ENCODE data around the gene NLRP4.

Gene NLRP4

GRCh38 chr19:55855160-55855559 is 18.8 kb downstream of the NLRP4 start:
- no peak for TF ChIP-seq GATA2 (IDR thresholded peaks at IDR 0.05; ENCODE audit: low read depth, low read length)
- no peak for TF ChIP-seq GATA3 (IDR thresholded peaks at IDR 0.05; ENCODE audit: low read depth, low read length)

GRCh38 chr19:55857149-55857548 is 20.8 kb downstream of the NLRP4 start:
- TF ChIP-seq GATA2 (IDR thresholded peaks at IDR 0.05; ENCODE audit: low read depth, low read length) (no peak), GATA3 (IDR thresholded peaks at IDR 0.05; ENCODE audit: low read depth, low read length) (no peak)

- TF ChIP-seq GATA3 (IDR thresholded peaks at IDR 0.05; ENCODE audit: low read depth, low read length): no peak
These were observed 21.6 kb downstream of the NLRP4 start for GRCh38 chr19:55857974-55858373.

- TF ChIP-seq GATA3 (IDR thresholded peaks at IDR 0.05; ENCODE audit: low read depth, low read length) (no peak), GATA2 (IDR thresholded peaks at IDR 0.05; ENCODE audit: low read depth, low read length) (no peak)
These were observed 22.1 kb downstream of the NLRP4 start for GRCh38 chr19:55858401-55858800.

- TF ChIP-seq GATA3 (IDR thresholded peaks at IDR 0.05; ENCODE audit: low read depth, low read length) (no peak), GATA2 (IDR thresholded peaks at IDR 0.05; ENCODE audit: low read depth, low read length) (no peak)
These were observed 22.6 kb downstream of the NLRP4 start for GRCh38 chr19:55858969-55859368.

- TF ChIP-seq GATA3 (IDR thresholded peaks at IDR 0.05; ENCODE audit: low read depth, low read length): no peak
These were observed 30.2 kb downstream of the NLRP4 start for GRCh38 chr19:55866521-55866920.

- TF ChIP-seq GATA2 (IDR thresholded peaks at IDR 0.05; ENCODE audit: low read depth, low read length) (no peak), GATA3 (IDR thresholded peaks at IDR 0.05; ENCODE audit: low read depth, low read length) (no peak)
These were observed 30.8 kb downstream of the NLRP4 start for GRCh38 chr19:55867101-55867500.

- TF ChIP-seq GATA2 (IDR thresholded peaks at IDR 0.05; ENCODE audit: low read depth, low read length) (no peak), GATA3 (IDR thresholded peaks at IDR 0.05; ENCODE audit: low read depth, low read length) (no peak)
These were observed 34.4 kb downstream of the NLRP4 start for GRCh38 chr19:55870736-55871135.

GRCh38 chr19:55877211-55877610 is 40.9 kb downstream of the NLRP4 start:
- TF ChIP-seq GATA2 (IDR thresholded peaks at IDR 0.05; ENCODE audit: low read depth, low read length): no peak
- TF ChIP-seq GATA3 (IDR thresholded peaks at IDR 0.05; ENCODE audit: low read depth, low read length): no peak

GRCh38 chr19:55882626-55883025 is 46.3 kb downstream of the NLRP4 start:
- TF ChIP-seq GATA3 (IDR thresholded peaks at IDR 0.05; ENCODE audit: low read depth, low read length): no peak
- TF ChIP-seq GATA2 (IDR thresholded peaks at IDR 0.05; ENCODE audit: low read depth, low read length): no peak

- no peak for TF ChIP-seq GATA3 (IDR thresholded peaks at IDR 0.05; ENCODE audit: low read depth, low read length)
- TF ChIP-seq GATA2 (IDR thresholded peaks at IDR 0.05; ENCODE audit: low read depth, low read length): no peak
These were observed 62.6 kb downstream of the NLRP4 start for GRCh38 chr19:55898911-55899310.

GRCh38 chr19:55901369-55902079 is 65.2 kb downstream of the NLRP4 start:
- TF ChIP-seq GATA2 (IDR thresholded peaks at IDR 0.05; ENCODE audit: low read depth, low read length) (no peak), GATA3 (IDR thresholded peaks at IDR 0.05; ENCODE audit: low read depth, low read length) (no peak)

GRCh38 chr19:55902080-55902751 is 65.9 kb downstream of the NLRP4 start:
- TF ChIP-seq GATA3 (IDR thresholded peaks at IDR 0.05; ENCODE audit: low read depth, low read length) (no peak), GATA2 (IDR thresholded peaks at IDR 0.05; ENCODE audit: low read depth, low read length) (no peak)

GRCh38 chr19:55907286-55907685 is 70.9 kb downstream of the NLRP4 start:
- TF ChIP-seq GATA2 (IDR thresholded peaks at IDR 0.05; ENCODE audit: low read depth, low read length) (no peak), GATA3 (IDR thresholded peaks at IDR 0.05; ENCODE audit: low read depth, low read length) (no peak)

GRCh38 chr19:55907746-55908145 is 71.4 kb downstream of the NLRP4 start:
- TF ChIP-seq GATA3 (IDR thresholded peaks at IDR 0.05; ENCODE audit: low read depth, low read length): no peak
- no peak for TF ChIP-seq GATA2 (IDR thresholded peaks at IDR 0.05; ENCODE audit: low read depth, low read length)
